NB4 (cell line): Measurements from ENCODE around the gene ECE1.

Source experiments
- DNase-seq: peaks from one replicate; pipeline ENCODE4 v3.0.0; 2010; ENCODE audit warnings: low read depth
- H3K4me3 ChIP-seq: one replicate; pipeline ENCODE4 v1.5.1; 2011; ENCODE audit warnings: mild to moderate bottlenecking, low read depth, low read length, moderate library complexity
- MYC ChIP-seq: IDR thresholded peaks from 2 replicates; pipeline ENCODE4 v1.6.1; 2011; ENCODE audit warnings: low read depth, low read length
- POLR2A ChIP-seq: IDR thresholded peaks from 2 replicates; pipeline ENCODE4 v1.6.1; 2011; ENCODE audit warnings: mild to moderate bottlenecking; ENCODE audit not compliant: insufficient read length; ENCODE audit errors: extremely low read depth
- TF ChIP-seq, protein P1 (sequence below): IDR thresholded peaks from one replicate; pipeline ENCODE4 v1.5.1; 2012; ENCODE audit warnings: low read depth, low read length
- TF ChIP-seq, protein P2 (sequence below): IDR thresholded peaks from 2 replicates; pipeline ENCODE4 v1.6.1; 2011; ENCODE audit warnings: low read depth, low read length

ECE1 gene

DNA sequence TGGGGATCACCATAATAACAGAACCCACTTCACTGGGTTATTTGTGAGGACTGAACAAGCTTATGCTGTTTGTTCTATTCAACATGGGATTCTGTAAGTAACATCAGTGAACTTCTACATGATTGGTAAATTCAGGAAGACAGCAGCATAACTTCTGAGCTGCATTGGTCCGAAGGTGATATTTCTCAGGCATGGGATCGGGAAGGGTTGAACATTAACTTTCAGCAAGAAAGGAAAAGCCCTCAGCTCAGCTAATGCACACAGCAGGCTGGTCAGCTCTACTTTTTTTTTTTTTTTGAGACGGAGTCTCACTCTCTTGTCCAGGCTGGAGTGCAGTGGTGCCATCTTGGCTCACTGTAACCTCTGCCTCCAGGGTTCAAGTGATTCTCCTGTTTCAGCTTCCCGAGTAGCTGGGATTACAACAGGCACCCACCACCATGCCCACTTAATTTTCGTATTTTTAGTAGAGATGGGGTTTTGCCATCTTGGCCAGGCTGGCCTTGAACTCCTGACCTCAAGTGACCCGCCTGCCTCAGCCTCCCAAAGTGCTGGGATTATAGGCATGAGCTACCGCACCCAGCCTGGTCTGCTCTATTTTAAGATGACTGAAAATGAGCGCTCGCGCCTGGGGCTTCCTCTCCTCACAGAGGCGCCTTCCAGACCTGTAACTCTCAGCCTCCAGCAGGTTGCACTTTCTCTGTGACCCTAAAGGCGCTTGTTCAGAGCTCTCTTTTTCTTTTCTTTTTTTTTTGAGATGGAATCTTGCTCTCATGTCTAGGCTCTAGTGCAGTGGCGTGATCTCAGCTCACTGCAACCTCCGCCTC is 42.2 kb downstream of the ECE1 start:
- H3K4me3 ChIP-seq, result no peak overlapping the region
- no peak for DNase-seq
- TF ChIP-seq POLR2A (no peak), MYC (no peak)
- TF ChIP-seq, protein P1, sequence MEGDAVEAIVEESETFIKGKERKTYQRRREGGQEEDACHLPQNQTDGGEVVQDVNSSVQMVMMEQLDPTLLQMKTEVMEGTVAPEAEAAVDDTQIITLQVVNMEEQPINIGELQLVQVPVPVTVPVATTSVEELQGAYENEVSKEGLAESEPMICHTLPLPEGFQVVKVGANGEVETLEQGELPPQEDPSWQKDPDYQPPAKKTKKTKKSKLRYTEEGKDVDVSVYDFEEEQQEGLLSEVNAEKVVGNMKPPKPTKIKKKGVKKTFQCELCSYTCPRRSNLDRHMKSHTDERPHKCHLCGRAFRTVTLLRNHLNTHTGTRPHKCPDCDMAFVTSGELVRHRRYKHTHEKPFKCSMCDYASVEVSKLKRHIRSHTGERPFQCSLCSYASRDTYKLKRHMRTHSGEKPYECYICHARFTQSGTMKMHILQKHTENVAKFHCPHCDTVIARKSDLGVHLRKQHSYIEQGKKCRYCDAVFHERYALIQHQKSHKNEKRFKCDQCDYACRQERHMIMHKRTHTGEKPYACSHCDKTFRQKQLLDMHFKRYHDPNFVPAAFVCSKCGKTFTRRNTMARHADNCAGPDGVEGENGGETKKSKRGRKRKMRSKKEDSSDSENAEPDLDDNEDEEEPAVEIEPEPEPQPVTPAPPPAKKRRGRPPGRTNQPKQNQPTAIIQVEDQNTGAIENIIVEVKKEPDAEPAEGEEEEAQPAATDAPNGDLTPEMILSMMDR, result no peak
- TF ChIP-seq, protein P2, sequence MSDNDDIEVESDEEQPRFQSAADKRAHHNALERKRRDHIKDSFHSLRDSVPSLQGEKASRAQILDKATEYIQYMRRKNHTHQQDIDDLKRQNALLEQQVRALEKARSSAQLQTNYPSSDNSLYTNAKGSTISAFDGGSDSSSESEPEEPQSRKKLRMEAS, result no peak

DNA sequence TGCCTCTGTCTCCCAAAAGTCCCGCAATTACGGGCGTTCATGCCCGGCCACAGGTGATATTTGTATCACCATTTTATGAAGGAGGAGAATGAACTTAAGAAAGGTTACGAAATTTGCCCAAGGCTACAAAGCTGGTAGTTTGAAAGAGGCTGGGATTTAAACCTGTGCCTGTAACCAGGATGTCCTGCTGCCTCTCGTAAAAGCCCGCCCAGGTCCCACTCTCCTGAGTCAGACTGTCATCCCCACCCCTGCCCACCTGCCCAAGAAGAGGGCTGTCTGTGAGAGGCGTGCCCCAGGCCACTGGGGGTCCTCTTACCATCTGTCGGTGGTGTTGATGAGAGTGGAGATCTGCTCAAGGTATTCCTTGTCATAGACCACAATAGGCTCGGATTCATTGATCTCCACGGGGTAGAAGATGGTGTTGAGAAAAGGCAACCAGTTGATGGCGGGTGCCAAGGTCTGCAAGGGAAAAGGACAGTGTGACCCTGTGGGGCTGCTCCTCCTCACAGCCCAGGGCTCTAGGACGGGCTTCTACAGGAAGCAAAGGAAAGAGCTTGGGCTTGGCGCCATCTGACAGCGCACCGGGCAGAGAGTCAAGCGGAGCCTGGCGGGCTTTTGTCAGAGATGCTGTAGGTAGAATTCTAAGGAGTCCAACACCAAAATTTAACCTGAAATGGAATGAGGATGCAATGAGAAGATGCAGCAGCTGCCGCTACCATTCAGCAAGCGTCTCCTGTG is 43.2 kb downstream of the ECE1 start:
- H3K4me3 ChIP-seq, result no peak overlapping the region
- DNase-seq, result no peak
- TF ChIP-seq, protein P1, result no peak
- TF ChIP-seq, protein P2, result no peak
- TF ChIP-seq POLR2A (no peak), MYC (no peak)

DNA sequence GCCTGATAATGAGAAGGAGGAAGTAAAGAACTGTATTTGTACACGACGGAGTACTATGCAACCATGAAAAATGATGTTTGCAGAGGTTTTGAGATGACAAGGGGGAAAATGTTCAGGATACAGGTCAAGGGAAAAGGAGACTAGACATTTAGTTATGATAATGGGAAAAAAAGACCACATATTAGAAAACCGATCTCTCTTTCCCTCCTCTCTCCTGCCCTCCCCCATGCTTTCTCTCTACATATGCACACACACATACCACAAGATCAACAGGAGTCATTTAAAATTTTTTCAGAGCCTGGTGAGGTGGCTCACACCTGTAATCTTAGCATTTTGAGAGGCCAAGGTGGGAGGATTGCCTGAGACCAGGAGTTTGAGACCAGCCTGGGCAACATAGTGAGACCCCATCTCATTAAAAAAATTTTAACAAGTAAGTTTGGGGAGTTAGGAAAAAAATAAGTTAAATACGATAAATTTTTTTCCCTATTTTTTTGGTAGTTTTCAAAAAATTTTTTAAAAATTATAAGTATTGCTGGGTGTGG is 44.5 kb downstream of the ECE1 start:
- no peak overlapping the region for H3K4me3 ChIP-seq
- TF ChIP-seq MYC, result no peak
- TF ChIP-seq, protein P1, result no peak
- TF ChIP-seq, protein P2, result no peak
- DNase-seq, result no peak

DNA sequence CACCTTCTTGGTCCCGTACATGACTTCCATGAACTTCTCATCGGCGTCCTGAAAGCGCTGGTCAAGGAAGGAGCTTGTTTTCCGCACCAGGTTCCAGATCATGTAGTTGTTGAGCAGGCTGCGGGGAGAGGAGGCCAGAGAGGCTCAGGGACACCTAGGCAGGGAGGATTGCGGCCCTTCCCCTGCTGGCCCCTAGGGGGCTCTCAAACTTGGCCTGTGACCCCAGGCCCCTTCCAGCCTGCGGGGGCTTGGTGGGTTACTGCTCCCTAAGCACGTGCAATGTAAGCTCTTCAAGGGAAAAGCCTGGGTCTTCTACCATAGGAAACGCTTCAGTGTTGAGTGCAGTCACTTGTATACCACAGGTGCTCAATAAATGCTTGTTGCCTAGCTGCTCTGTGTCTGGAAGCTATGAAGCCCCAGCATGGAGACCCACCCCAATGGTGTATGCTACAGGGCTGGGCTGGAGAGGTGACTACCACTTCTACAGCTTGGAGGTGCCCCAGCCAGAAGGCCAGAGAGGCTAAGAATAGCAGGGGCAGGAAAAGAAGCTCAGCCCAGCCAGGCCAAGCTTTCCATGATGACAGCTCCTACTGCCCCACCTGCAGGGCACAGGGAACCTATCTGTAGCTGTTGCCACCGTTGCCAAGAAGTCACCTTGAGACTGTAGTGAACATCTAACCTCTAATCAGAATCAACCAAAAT is 45.1 kb downstream of the ECE1 start:
- no peak for DNase-seq
- no peak for TF ChIP-seq MYC
- TF ChIP-seq, protein P2, result no peak
- TF ChIP-seq, protein P1, result peak; percentile 59
- no peak overlapping the region for H3K4me3 ChIP-seq

DNA sequence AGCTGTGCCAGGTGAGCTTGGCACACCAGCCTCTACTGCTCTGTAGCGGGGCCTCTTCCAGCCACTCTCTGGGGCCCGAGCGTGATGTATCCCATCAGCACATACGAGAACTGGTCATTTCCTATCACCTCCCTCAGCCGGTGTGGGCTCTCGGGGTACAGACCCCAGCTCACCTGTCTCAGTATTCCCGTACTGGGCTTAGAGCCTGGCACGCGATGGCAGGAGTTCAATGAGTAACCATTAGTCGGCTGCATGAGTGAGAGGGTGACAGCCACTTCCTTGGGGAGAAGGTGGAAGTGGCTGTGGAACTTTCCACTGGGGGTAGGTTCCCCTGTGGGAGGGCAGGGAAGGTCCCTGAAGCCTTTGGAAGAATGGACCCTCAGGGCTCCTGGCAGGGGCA is 46.1 kb downstream of the ECE1 start:
- DNase-seq, result no peak
- no peak overlapping the region for H3K4me3 ChIP-seq
- TF ChIP-seq, protein P1, result no peak
- TF ChIP-seq MYC (no peak), POLR2A (no peak)
- TF ChIP-seq, protein P2, result no peak
